Lung (tissue), 12 donors: ENCODE results near the gene SMIM10L1. TPM values are rescaled to one million over a fixed set of nuclear protein-coding genes. Genes with fewer than 3 reads are reported as not detected.

Experiments used
- ATAC-seq: fragments of 200-7000 bp; cut with Tn5 transposase; one replicate; pipeline ENCODE4 v1.9.1; 2020; ENCODE audit warnings: moderate number of reproducible peaks; ENCODE audit not compliant: insufficient read depth, low FRiP score
- DNase-seq, 3 donors: peaks; one replicate each; pipeline ENCODE4 v3.0.0-alpha.2; 2013 to 2017
- H3K27ac ChIP-seq, 2 donors: one replicate each; pipeline ENCODE4 v1.5.1; 2013; ENCODE audit warnings: mild to moderate bottlenecking in 2 of 2, moderate library complexity in 2 of 2, control low read depth in 1 of 2, inconsistent platforms in 1 of 2, low read depth in 1 of 2, low read length in 1 of 2
- H3K27me3 ChIP-seq, 3 donors: one replicate each; pipeline ENCODE4 v1.5.1; 2013; ENCODE audit warnings: low read length in 2 of 3; ENCODE audit not compliant: control insufficient read depth in 3 of 3, insufficient read depth in 3 of 3
- H3K36me3 ChIP-seq, 4 donors: one replicate each; pipeline ENCODE4 v1.5.1; 2013; ENCODE audit warnings: low read length in 4 of 4, mild to moderate bottlenecking in 1 of 4, moderate library complexity in 1 of 4; ENCODE audit not compliant: control insufficient read depth in 4 of 4, insufficient read depth in 4 of 4
- H3K4me1 ChIP-seq, 5 donors: one replicate each; pipeline ENCODE4 v1.5.1; 2013; ENCODE audit warnings: low read length in 5 of 5, mild to moderate bottlenecking in 2 of 5, moderate library complexity in 1 of 5; ENCODE audit not compliant: control insufficient read depth in 5 of 5, insufficient read depth in 5 of 5
- H3K4me3 ChIP-seq: one replicate; pipeline ENCODE4 v1.5.1; 2013; ENCODE audit warnings: mild to moderate bottlenecking, control low read depth, moderate library complexity
- H3K9ac ChIP-seq, 2 donors: one replicate each; pipeline ENCODE4 v1.5.1; 2013; ENCODE audit warnings: low read length in 2 of 2, control low read depth in 1 of 2; ENCODE audit not compliant: insufficient read depth in 1 of 2
- H3K9me3 ChIP-seq, 4 donors: one replicate each; pipeline ENCODE4 v1.5.1; 2013; ENCODE audit warnings: low read length in 3 of 4, mild to moderate bottlenecking in 1 of 4, moderate library complexity in 1 of 4; ENCODE audit not compliant: control insufficient read depth in 4 of 4, insufficient read depth in 3 of 4
- WGBS, 2 donors: extraction: QIAGEN DNeasy Blood & Tissue Kit; methylation state at CpG; one replicate each; pipeline ENCODE4 v1.1.7; 2013; 5-methylcytosine and 5-hydroxymethylcytosine counted together
- polyA plus RNA-seq, 2 donors: library from polyadenylated mRNA; stranded (reverse); fragments of 200-250 nt; gene quantifications; one replicate each; pipeline ENCODE4 v1.2.1, GENCODE V29; 2013
- total RNA-seq, 2 donors: library from RNA; depleted of rRNA in 1 of 2; stranded (reverse); fragments of >200 nt in 1 of 2; gene quantifications; one replicate each; pipeline ENCODE4 v1.2.1, GENCODE V29; 2014 to 2021
- TF ChIP-seq, protein P1 (sequence below): IDR thresholded peaks from 2 replicates; pipeline ENCODE4 v1.5.1; 2012; ENCODE audit warnings: mild to moderate bottlenecking; ENCODE audit errors: control extremely low read depth, extremely low read depth
- donor health status: control.
- donor health status: control.
- donor health status: Bipolar disorder and iron deficiency.
- donor health status: healthy.
- donor health status: DM: yes; HTN: yes; CAD: no.

Gene SMIM10L1
- total and polyA plus RNA-seq, 4 donors, result 6.1 to 10.6 (median 9.4) TPM

DNA sequence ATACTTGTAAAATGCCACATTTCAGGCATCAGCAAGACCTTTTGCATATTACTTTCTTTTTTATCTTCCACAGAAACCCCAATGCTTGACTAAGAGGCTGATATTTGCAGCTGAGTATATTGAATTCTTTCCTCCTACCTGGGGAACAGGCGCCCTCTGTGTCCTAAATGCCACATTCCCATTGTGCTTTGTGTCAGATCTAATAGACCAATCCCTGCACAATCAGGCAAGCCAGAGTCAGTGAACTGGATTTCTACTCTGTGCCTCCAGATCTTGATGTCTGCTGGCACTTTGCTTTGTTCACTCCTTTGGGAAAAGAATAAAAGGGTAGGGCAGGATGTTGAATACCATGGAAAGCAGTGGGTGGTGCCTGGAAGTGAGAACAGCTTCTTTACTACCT is 38.1 kb downstream of the SMIM10L1 start:
- 82 to 91% methylated on average over 1 of the region's 1 CpG for WGBS, 2 donors
- no peak overlapping the region for H3K9ac ChIP-seq
- no peak for ATAC-seq
- no peaks in the 10 kb centered on the region for H3K27me3 ChIP-seq
- no peak overlapping the region for H3K4me3 ChIP-seq
- H3K4me1 ChIP-seq, result no peaks in the 10 kb centered on the region
- TF ChIP-seq, protein P1, sequence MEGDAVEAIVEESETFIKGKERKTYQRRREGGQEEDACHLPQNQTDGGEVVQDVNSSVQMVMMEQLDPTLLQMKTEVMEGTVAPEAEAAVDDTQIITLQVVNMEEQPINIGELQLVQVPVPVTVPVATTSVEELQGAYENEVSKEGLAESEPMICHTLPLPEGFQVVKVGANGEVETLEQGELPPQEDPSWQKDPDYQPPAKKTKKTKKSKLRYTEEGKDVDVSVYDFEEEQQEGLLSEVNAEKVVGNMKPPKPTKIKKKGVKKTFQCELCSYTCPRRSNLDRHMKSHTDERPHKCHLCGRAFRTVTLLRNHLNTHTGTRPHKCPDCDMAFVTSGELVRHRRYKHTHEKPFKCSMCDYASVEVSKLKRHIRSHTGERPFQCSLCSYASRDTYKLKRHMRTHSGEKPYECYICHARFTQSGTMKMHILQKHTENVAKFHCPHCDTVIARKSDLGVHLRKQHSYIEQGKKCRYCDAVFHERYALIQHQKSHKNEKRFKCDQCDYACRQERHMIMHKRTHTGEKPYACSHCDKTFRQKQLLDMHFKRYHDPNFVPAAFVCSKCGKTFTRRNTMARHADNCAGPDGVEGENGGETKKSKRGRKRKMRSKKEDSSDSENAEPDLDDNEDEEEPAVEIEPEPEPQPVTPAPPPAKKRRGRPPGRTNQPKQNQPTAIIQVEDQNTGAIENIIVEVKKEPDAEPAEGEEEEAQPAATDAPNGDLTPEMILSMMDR, result no peak
- DNase-seq, result no peak
- no peaks in the 10 kb centered on the region for H3K9me3 ChIP-seq
- H3K27ac ChIP-seq, result no peak overlapping the region
- H3K36me3 ChIP-seq, result no peaks in the 10 kb centered on the region

Other genes with a start within 250 kb of the SMIM10L1 start
- not detected for gene PRH2, start 242.0 kb upstream of the SMIM10L1 start, total RNA-seq
- under 1 TPM; 0.30 to 0.31 TPM for gene PRH2, start 242.0 kb upstream of the SMIM10L1 start, polyA plus RNA-seq
- gene TAS2R14, start 231.9 kb upstream of the SMIM10L1 start, total RNA-seq, result 10 to 100 TPM in 1 of 2 donors, 1 to 10 TPM in 1; 3.0 to 13.5 TPM
- gene TAS2R14, start 231.9 kb upstream of the SMIM10L1 start, polyA plus RNA-seq, result 1 to 10 TPM in 1 of 2 donors, under 1 TPM in 1; 0.48 to 1.0 TPM
- 10 to 100 TPM in 1 of 2 donors, 1 to 10 TPM in 1; 1.8 to 11.1 TPM for gene TAS2R50, start 184.3 kb upstream of the SMIM10L1 start, total RNA-seq
- under 1 TPM in 1 of 2 donors, not detected in 1; 0.03 TPM for gene TAS2R50, start 184.3 kb upstream of the SMIM10L1 start, polyA plus RNA-seq
- gene TAS2R20, start 172.9 kb upstream of the SMIM10L1 start, total RNA-seq, result 10 to 100 TPM in 1 of 2 donors, 1 to 10 TPM in 1; 1.7 to 21.2 TPM
- gene TAS2R20, start 172.9 kb upstream of the SMIM10L1 start, polyA plus RNA-seq, result under 1 TPM; 0.08 to 0.16 TPM
- gene TAS2R19, start 148.6 kb upstream of the SMIM10L1 start, total RNA-seq, result 10 to 100 TPM in 1 of 2 donors, 1 to 10 TPM in 1; 3.2 to 25.0 TPM
- under 1 TPM; 0.13 to 0.14 TPM for gene TAS2R19, start 148.6 kb upstream of the SMIM10L1 start, polyA plus RNA-seq
- gene TAS2R31, start 139.8 kb upstream of the SMIM10L1 start, total RNA-seq, result 10 to 100 TPM in 1 of 2 donors, 1 to 10 TPM in 1; 3.2 to 20.1 TPM
- gene TAS2R31, start 139.8 kb upstream of the SMIM10L1 start, polyA plus RNA-seq, result under 1 TPM; 0.14 to 0.26 TPM
- 10 to 100 TPM in 1 of 2 donors, 1 to 10 TPM in 1; 1.6 to 11.2 TPM for gene TAS2R46, start 108.9 kb upstream of the SMIM10L1 start, total RNA-seq
- not detected for gene TAS2R46, start 108.9 kb upstream of the SMIM10L1 start, polyA plus RNA-seq
- gene TAS2R43, start 78.9 kb upstream of the SMIM10L1 start, total RNA-seq, result 10 to 100 TPM in 1 of 2 donors, 1 to 10 TPM in 1; 1.0 to 15.1 TPM
- not detected for gene TAS2R43, start 78.9 kb upstream of the SMIM10L1 start, polyA plus RNA-seq
- gene TAS2R30, start 36.5 kb upstream of the SMIM10L1 start, total RNA-seq, result 10 to 100 TPM in 1 of 2 donors, 1 to 10 TPM in 1; 3.5 to 40.4 TPM
- gene TAS2R30, start 36.5 kb upstream of the SMIM10L1 start, polyA plus RNA-seq, result under 1 TPM in 1 of 2 donors, not detected in 1; 0.12 TPM
- not detected for gene TAS2R42, start 15.7 kb downstream of the SMIM10L1 start, total RNA-seq
- gene TAS2R42, start 15.7 kb downstream of the SMIM10L1 start, polyA plus RNA-seq, result not detected
- under 1 TPM in 1 of 2 donors, not detected in 1; 0.49 TPM for gene PRB3, start 98.5 kb downstream of the SMIM10L1 start, total RNA-seq
- under 1 TPM in 1 of 2 donors, not detected in 1; 0.02 TPM for gene PRB3, start 98.5 kb downstream of the SMIM10L1 start, polyA plus RNA-seq
- not detected for gene PRB4, start 139.2 kb downstream of the SMIM10L1 start, total RNA-seq
- under 1 TPM in 1 of 2 donors, not detected in 1; 0.16 TPM for gene PRB4, start 139.2 kb downstream of the SMIM10L1 start, polyA plus RNA-seq
- not detected for gene PRB2, start 224.4 kb downstream of the SMIM10L1 start, total RNA-seq
- gene PRB2, start 224.4 kb downstream of the SMIM10L1 start, polyA plus RNA-seq, result not detected